OCI-LY7 (cell line): Measurements from ENCODE around the gene RNF166. TPM values are rescaled to one million over a fixed set of nuclear protein-coding genes. Genes with fewer than 3 reads are reported as not detected.

Experiments used
- BruUV-seq: library from RNA; stranded (reverse); fragments of 400-500 nt; replicated peaks from 2 replicates; lab custom pipeline; 2021; lab: Mats Ljungman, UMichigan
- CTCF ChIA-PET: fragments of 300-600 bp; sonication (Branson Sonifier 250); formaldehyde crosslinking; loops from one replicate; lab custom pipeline; 2022; ENCODE audit warnings: antibody characterized with exemption; ENCODE audit not compliant: unreplicated experiment; lab: Charles Lee
- POLR2A ChIA-PET: fragments of 300-600 bp; sonication (Branson Sonifier 250); formaldehyde crosslinking; loops from one replicate; lab custom pipeline; 2022; ENCODE audit warnings: antibody characterized with exemption; lab: Charles Lee
- DNase-seq: peaks from one replicate; pipeline ENCODE4 v3.0.0-alpha.2; 2015; ENCODE audit warnings: low spot score
- H2AFZ ChIP-seq: fragments of 200-600 bp; sonication (generic), shearing (Covaris generic); 2 replicates; pipeline ENCODE4 v1.6.1; 2014; ENCODE audit warnings: mild to moderate bottlenecking, antibody characterized with exemption, low read length, moderate library complexity
- H3K27ac ChIP-seq: fragments of 200-600 bp; sonication (generic); 2 replicates; pipeline ENCODE4 v1.5.1; 2014; ENCODE audit warnings: mixed run types, low read depth, mild to moderate bottlenecking, moderate library complexity, low read length, inconsistent platforms; ENCODE audit not compliant: poor library complexity, severe bottlenecking
- H3K36me3 ChIP-seq: fragments of 200-600 bp; sonication (generic); 2 replicates; pipeline ENCODE4 v1.6.1; 2014; ENCODE audit warnings: mild to moderate bottlenecking, antibody characterized with exemption, low read length, moderate library complexity, mixed read lengths; ENCODE audit not compliant: insufficient read depth
- H3K4me1 ChIP-seq: fragments of 200-600 bp; sonication (generic); 2 replicates; pipeline ENCODE4 v1.5.1; 2014; ENCODE audit warnings: mild to moderate bottlenecking, low read length; ENCODE audit not compliant: insufficient read depth, poor library complexity, severe bottlenecking
- H3K4me2 ChIP-seq: fragments of 200-600 bp; sonication (generic); 2 replicates; pipeline ENCODE4 v1.6.1; 2014; ENCODE audit warnings: mild to moderate bottlenecking, low read length
- H3K4me3 ChIP-seq: fragments of 200-600 bp; sonication (generic); 2 replicates; pipeline ENCODE4 v1.5.1; 2014; ENCODE audit warnings: mild to moderate bottlenecking, low read depth, low read length; ENCODE audit not compliant: poor library complexity, severe bottlenecking
- H3K79me2 ChIP-seq: fragments of 200-600 bp; sonication (generic); 2 replicates; pipeline ENCODE4 v1.6.1; 2016; ENCODE audit warnings: low read depth, mild to moderate bottlenecking, low read length, moderate library complexity, mixed read lengths; ENCODE audit not compliant: insufficient read depth
- H3K9me2 ChIP-seq: fragments of 200-600 bp; sonication (generic); 2 replicates; pipeline ENCODE4 v1.6.1; 2016; ENCODE audit warnings: mild to moderate bottlenecking, low read length, mixed read lengths; ENCODE audit not compliant: insufficient read depth
- H3K9me3 ChIP-seq: fragments of 200-600 bp; sonication (generic); 2 replicates; pipeline ENCODE4 v1.6.1; 2014; ENCODE audit warnings: mild to moderate bottlenecking, mixed run types, low read length, mixed read lengths
- H4K20me1 ChIP-seq: fragments of 200-600 bp; sonication (generic); 2 replicates; pipeline ENCODE4 v1.6.1; 2014; ENCODE audit warnings: mild to moderate bottlenecking, antibody characterized with exemption, low read length, moderate library complexity, mixed read lengths; ENCODE audit not compliant: insufficient read depth
- EZH2phosphoT487 ChIP-seq: fragments of 200-600 bp; sonication (generic); IDR thresholded peaks from 2 replicates; pipeline ENCODE4 v1.6.1; 2018; ENCODE audit warnings: low read depth, borderline replicate concordance, mild to moderate bottlenecking, mixed run types, antibody characterized with exemption, low read length, moderate library complexity, mixed read lengths
- intact Hi-C: fragments of 100-400 bp; cut with micrococcal nuclease; formaldehyde crosslinking; loops from one replicate; pipeline ENCODE4 v1.10.0; 2022; ENCODE audit not compliant: unreplicated experiment
- total RNA-seq, 2 experiments: library from RNA; depleted of rRNA in 1 of 2; stranded (reverse); fragments of >200 nt in 1 of 2; shearing (Covaris generic) in 1 of 2; gene quantifications; 2 replicates each; pipeline ENCODE4 v1.2.3, GENCODE V29; 2014 to 2022
- TF ChIP-seq, protein P1 (sequence below): fragments of 200-600 bp; sonication (generic); conservative IDR thresholded peaks from 2 replicates; pipeline ENCODE4 v1.5.1; 2014; ENCODE audit warnings: mild to moderate bottlenecking, antibody characterized with exemption, low read length, moderate library complexity, mixed read lengths

RNF166 gene
- total RNA-seq, 2 experiments from 2014 or later: 52.4 to 56.2 TPM

DNA sequence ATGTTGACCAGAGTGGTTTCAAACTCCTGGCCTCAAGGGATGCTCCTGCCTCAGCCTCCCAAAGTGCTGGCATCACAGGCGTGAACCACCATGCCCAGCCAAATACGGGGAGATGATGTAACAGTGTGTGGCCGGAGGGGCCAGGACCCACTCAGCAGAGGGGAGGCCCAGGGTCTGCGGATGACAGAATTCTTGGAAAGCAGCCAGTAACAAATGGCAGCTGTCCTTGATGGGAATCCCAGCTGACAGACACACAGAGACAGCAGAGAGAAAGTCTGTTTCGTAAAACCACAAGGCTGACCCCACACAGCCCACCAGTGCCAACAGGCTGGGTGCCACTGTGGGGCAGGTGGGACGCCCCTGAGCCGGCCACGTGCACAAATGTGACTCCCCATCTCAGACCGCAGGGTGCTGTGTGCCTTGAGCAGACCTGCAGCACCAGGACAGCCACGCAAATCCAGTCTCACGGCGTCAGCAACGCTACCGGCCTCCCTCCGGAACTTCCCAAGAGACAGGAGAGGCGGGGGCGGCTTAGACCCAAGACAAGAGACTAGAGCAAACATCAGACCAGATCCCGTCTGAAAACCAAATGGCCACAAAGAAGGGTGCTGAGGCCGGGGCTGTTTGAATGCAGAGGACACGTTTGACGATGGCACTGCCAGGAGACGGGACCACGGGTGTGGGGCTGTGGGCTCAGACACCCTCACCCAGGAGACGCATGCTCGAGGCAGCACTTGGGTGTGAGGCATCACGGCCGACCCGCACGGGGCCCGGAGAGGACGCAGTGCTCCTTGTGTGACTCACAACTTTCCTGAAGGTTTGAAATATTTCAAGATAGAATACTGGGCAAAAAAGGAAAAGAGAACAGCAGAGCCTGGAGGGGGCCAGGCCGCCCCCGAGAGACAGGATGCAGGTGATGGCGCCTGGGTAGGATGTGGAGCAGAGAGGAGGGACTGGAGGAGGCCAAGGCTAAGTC lies 24.7 kb upstream of the RNF166 start:
- CTCF ChIA-PET: no interaction called here
- H3K4me1 ChIP-seq: no peaks in the 10 kb centered on the region
- POLR2A ChIA-PET: no interaction called here
- H3K27ac ChIP-seq: no peak overlapping the region
- intact Hi-C loops: no loop called here
- H3K79me2 ChIP-seq: no peaks in the 10 kb centered on the region
- no peak for DNase-seq
- no peaks in the 10 kb centered on the region for H3K9me2 ChIP-seq
- BruUV-seq: no TSS peak
- TF ChIP-seq, protein P1, sequence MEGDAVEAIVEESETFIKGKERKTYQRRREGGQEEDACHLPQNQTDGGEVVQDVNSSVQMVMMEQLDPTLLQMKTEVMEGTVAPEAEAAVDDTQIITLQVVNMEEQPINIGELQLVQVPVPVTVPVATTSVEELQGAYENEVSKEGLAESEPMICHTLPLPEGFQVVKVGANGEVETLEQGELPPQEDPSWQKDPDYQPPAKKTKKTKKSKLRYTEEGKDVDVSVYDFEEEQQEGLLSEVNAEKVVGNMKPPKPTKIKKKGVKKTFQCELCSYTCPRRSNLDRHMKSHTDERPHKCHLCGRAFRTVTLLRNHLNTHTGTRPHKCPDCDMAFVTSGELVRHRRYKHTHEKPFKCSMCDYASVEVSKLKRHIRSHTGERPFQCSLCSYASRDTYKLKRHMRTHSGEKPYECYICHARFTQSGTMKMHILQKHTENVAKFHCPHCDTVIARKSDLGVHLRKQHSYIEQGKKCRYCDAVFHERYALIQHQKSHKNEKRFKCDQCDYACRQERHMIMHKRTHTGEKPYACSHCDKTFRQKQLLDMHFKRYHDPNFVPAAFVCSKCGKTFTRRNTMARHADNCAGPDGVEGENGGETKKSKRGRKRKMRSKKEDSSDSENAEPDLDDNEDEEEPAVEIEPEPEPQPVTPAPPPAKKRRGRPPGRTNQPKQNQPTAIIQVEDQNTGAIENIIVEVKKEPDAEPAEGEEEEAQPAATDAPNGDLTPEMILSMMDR: no peak
- TF ChIP-seq EZH2phosphoT487: no peak
- no peak overlapping the region for H2AFZ ChIP-seq
- H3K4me2 ChIP-seq: no peak overlapping the region
- H3K4me3 ChIP-seq: no peak overlapping the region
- H4K20me1 ChIP-seq: no peaks in the 10 kb centered on the region; the same call in 1 of the 2 replicates
- peaks cover 42% of the 10 kb centered on the region; the same call in 1 of the 2 replicates for H3K36me3 ChIP-seq
- H3K9me3 ChIP-seq: no peaks in the 10 kb centered on the region

DNA sequence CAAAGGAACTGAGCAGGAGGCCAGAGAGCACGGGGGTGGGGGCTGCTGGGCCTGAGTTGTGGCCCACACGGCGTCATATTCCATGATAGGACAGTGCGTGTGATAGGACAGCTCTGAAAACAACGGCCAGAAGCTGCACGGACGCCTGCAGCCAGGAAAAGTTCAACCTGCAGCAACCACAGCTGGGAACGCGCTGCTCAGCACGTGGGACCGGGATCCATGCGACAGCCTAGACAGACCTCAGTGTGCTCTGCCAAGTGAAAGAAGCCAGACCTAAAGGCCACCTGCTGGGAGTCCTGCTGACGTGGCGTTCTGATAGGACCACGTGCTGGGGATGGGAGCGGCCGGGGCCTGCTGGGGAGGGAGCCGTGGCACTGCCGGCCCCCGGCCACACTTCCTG lies 21.7 kb upstream of the RNF166 start:
- no peak overlapping the region for H3K27ac ChIP-seq
- no peaks in the 10 kb centered on the region for H3K4me1 ChIP-seq

More for the DNA sequence above, 21.7 kb upstream of the RNF166 start:
- no peak for DNase-seq
- intact Hi-C loops: no loop called here
- H3K4me2 ChIP-seq: no peak overlapping the region
- peaks cover 45% of the 10 kb centered on the region for H3K36me3 ChIP-seq
- H3K4me3 ChIP-seq: no peak overlapping the region
- no peaks in the 10 kb centered on the region for H3K9me3 ChIP-seq
- no TSS peak for BruUV-seq
- no peaks in the 10 kb centered on the region for H4K20me1 ChIP-seq
- H3K9me2 ChIP-seq: no peaks in the 10 kb centered on the region
- no peaks in the 10 kb centered on the region for H3K79me2 ChIP-seq
- no peak overlapping the region for H2AFZ ChIP-seq
- TF ChIP-seq, protein P1: no peak
- TF ChIP-seq EZH2phosphoT487: no peak
- ChIA-PET CTCF (no interaction called here), POLR2A (no interaction called here)
